Prostate gland (tissue), 2 donors: ENCODE results near the gene CRKL. TPM values are rescaled to one million over a fixed set of nuclear protein-coding genes. Genes with fewer than 3 reads are reported as not detected.
A peak's percentile ranks its signal among the peaks of the same experiment; 100 is the strongest.

Source experiments
- DNase-seq: peaks from one replicate; pipeline ENCODE4 v3.0.0-alpha.2; 2019; ENCODE audit warnings: low spot score
- H3K27ac ChIP-seq, 2 donors: fragments of 200-600 bp; sonication (generic); 2 replicates each; pipeline ENCODE4 v1.5.1; 2017 to 2019
- H3K27me3 ChIP-seq: fragments of 200-600 bp; sonication (generic); replicated peaks from 2 replicates; pipeline ENCODE4 v1.5.1; 2019; ENCODE audit not compliant: insufficient read depth
- H3K36me3 ChIP-seq, 2 donors: fragments of 200-600 bp; sonication (generic); 1 replicate in 1 of 2; 2 replicates in 1 of 2; pipeline versions ENCODE4 v1.5.1 to v1.8.1; 2017 to 2019
- H3K4me1 ChIP-seq: fragments of 200-600 bp; sonication (generic); replicated peaks from 2 replicates; pipeline ENCODE4 v1.5.1; 2019
- H3K4me3 ChIP-seq, 2 donors: fragments of 200-600 bp; sonication (generic); 2 replicates each; pipeline ENCODE4 v1.5.1; 2017 to 2019
- H3K9me3 ChIP-seq: fragments of 200-600 bp; sonication (generic); 2 replicates; pipeline ENCODE4 v1.5.1; 2017
- POLR2A ChIP-seq: fragments of 450-650 bp; IDR thresholded peaks from one replicate; pipeline ENCODE4 v1.6.1; 2016; ENCODE audit warnings: antibody characterized with exemption, mild to moderate bottlenecking
- POLR2AphosphoS5 ChIP-seq: sonication (generic); formaldehyde crosslinking; IDR thresholded peaks from one replicate; pipeline ENCODE4 v1.6.1; 2017; ENCODE audit warnings: antibody characterized with exemption
- WGBS: methylation state at CpG from one replicate; pipeline ENCODE4 v1.1.5; 2018; 5-methylcytosine and 5-hydroxymethylcytosine counted together
- intact Hi-C: fragments of 100-400 bp; cut with DNase I; formaldehyde crosslinking; loops from one replicate; pipeline ENCODE4 v1.14.2; 2022
- total RNA-seq, 2 donors: library from RNA; depleted of rRNA; stranded (reverse); fragments of >200 nt; gene quantifications; one replicate each; pipeline ENCODE4 v1.1.0, GENCODE V29; 2016
- TF ChIP-seq, protein P1 (sequence below), 4 experiments: fragments of 200-600 bp in 2 of 4; fragments of 450-650 bp in 2 of 4; sonication (generic) in 2 of 4; IDR thresholded peaks; 1 replicate in 3 of 4; 2 replicates in 1 of 4; pipeline ENCODE4 v1.5.1; 2016 to 2019; ENCODE audit warnings: antibody characterized with exemption in 4 of 4, mild to moderate bottlenecking in 2 of 4, moderate library complexity in 2 of 4

Gene CRKL
- total RNA-seq, 2 donors from 2014 or later: 41.6 to 72.0 TPM

DNA sequence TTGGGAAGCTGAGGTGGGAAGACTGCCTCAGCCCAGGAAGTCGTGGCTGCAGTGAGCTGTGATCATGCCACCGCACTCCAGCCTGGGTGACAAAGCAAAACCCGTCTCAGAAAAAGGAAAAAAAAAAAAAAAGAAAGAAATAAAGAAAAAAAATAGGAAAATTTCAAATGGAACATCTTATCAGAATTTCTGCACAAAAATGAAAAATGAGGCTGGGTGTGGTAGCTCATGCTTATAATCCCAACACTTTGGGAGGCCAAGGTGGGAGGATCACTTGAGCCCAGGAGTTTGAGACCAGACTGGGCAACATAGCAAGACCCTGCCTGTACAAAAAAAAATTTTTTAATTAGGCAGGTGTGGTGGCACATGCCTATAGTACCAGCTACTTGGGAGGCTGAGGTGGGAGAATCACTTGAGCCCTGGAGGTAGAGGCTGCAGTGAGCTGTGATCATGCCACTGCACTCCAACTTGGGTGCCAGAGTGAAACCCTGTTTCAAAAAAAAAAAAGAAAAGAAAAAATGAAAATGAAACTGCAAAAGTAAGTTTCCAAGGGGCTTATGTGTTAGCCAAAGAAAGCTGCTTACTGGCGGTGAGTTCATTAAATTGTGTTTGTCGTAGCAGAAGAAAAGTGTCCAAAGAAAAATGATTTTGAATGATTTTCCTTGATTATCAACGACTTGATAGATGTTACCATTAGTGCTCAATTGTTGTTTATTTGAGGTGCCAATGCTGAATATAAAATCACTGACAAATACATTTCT, 7.5 kb upstream of the CRKL start:
- intact Hi-C loops: loop anchor here (10.0 kb wide), 1 partner anchor 45 kb away; no protein-coding TSS in a partner anchor

DNA sequence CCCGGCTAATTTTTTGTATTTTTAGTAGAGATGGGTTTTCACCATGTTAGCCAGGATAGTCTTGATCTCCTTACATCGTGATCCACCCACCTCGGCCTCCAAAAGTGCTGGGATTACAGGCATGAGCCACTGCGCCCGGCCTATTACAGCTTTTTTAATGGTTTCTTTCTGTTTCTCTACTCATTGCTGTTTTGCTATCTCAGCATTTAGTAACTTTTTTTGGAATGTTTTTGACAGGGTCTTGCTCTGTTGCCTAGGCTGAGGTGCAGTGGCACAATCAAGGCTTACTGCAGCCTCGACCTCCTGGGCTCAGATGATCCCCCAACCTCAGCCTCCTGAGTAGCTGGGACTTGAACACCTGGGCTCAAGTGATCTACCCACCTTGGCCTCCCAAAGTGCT, 4.7 kb upstream of the CRKL start:
- DNase-seq: no peak
- no peak overlapping the region for H3K4me3 ChIP-seq
- H3K36me3 ChIP-seq: no peaks in the 10 kb centered on the region
- H3K4me1 ChIP-seq: no peaks in the 10 kb centered on the region
- intact Hi-C loops: no loop called here
- TF ChIP-seq, protein P1, sequence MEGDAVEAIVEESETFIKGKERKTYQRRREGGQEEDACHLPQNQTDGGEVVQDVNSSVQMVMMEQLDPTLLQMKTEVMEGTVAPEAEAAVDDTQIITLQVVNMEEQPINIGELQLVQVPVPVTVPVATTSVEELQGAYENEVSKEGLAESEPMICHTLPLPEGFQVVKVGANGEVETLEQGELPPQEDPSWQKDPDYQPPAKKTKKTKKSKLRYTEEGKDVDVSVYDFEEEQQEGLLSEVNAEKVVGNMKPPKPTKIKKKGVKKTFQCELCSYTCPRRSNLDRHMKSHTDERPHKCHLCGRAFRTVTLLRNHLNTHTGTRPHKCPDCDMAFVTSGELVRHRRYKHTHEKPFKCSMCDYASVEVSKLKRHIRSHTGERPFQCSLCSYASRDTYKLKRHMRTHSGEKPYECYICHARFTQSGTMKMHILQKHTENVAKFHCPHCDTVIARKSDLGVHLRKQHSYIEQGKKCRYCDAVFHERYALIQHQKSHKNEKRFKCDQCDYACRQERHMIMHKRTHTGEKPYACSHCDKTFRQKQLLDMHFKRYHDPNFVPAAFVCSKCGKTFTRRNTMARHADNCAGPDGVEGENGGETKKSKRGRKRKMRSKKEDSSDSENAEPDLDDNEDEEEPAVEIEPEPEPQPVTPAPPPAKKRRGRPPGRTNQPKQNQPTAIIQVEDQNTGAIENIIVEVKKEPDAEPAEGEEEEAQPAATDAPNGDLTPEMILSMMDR (IDR thresholded peaks at IDR 0.05): no peak
- TF ChIP-seq POLR2A (no peak), POLR2AphosphoS5 (no peak)
- H3K9me3 ChIP-seq: no peaks in the 10 kb centered on the region
- no peak overlapping the region for H3K27ac ChIP-seq
- no peaks in the 10 kb centered on the region for H3K27me3 ChIP-seq
- WGBS: 83% methylated on average over 6 of the region's 6 CpGs

More for the DNA sequence above, 7.5 kb upstream of the CRKL start:
- Histone ChIP-seq H3K9me3 (no peaks in the 10 kb centered on the region), H3K27ac (no peak overlapping the region), H3K27me3 (no peaks in the 10 kb centered on the region), H3K36me3 (no peaks in the 10 kb centered on the region), H3K4me3 (no peak overlapping the region), H3K4me1 (no peaks in the 10 kb centered on the region)
- DNase-seq: no peak
- 83% methylated on average over 6 of the region's 6 CpGs for WGBS
- TF ChIP-seq POLR2AphosphoS5 (no peak), POLR2A (no peak)
- TF ChIP-seq, protein P1 (IDR thresholded peaks at IDR 0.05): no peak

DNA sequence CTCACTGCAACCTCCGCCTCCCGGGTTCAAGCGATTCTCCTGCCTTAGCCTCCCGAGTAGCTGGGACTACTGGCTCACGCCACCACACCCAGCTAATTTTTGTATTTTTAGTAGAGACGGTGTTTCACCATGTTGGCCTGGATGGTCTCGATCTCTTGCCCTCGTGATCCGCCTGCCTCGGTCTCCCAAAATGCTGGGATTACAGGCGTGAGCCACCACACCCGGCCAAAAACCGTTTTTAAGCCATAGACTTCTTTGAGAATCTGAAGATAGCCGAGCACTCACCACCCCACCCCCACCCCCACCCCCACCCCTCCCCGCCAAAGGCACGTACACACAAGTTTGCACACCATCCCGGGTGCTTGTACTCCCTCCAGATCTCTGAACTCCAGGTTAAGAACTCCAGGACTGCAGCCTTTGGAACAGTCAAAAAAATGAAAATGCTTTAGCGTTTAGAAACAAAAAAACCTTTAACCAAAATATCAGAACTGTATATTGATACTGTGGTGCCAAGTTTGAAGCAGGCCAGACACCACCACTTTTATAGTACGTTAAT, 1.5 kb downstream of the CRKL start:
- Histone ChIP-seq H3K27ac (peak overlapping the region; percentile 94 to 97), H3K36me3 (no peaks in the 10 kb centered on the region), H3K4me3 (peak overlapping the region; percentile 90 to 93), H3K4me1 (peaks cover 8% of the 10 kb centered on the region), H3K27me3 (no peaks in the 10 kb centered on the region), H3K9me3 (no peaks in the 10 kb centered on the region)
- under 1% methylated on average over 19 of the region's 19 CpGs for WGBS
- no peak for DNase-seq
- TF ChIP-seq, protein P1 (IDR thresholded peaks at IDR 0.05): no peak
- TF ChIP-seq POLR2A (no peak), POLR2AphosphoS5 (no peak)
- intact Hi-C loops: loop anchor here (5.0 kb wide), 2 partner anchors 61 to 84 kb away; partner anchors contain the start of genes PI4KA, SNAP29 and THAP7

DNA sequence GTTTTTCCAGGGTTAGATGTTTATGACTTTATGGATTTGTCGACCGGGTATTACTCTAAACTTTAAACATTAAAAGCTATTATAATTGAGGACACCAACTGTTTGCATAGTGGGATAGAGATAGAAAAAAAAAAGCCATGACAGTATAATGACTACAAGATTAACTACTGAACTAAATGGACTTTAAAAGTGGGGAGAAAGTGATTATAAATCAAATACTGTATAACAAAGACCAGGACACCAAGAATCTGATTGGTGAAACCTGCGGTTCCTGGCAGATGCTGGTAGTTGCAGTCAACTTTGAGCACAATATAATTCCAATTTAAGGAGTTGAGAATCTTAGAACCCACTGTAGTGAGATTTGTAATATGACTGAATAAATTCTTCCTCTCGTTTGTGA, 2.5 kb downstream of the CRKL start:
- H3K27me3 ChIP-seq: no peaks in the 10 kb centered on the region
- TF ChIP-seq POLR2AphosphoS5 (no peak), POLR2A (no peak)
- TF ChIP-seq, protein P1 (IDR thresholded peaks at IDR 0.05): no peak
- WGBS: 3% methylated on average over 4 of the region's 4 CpGs
- intact Hi-C loops: loop anchor here (5.0 kb wide), 2 partner anchors 62 to 83 kb away; partner anchors contain the start of genes PI4KA, SNAP29 and THAP7
- H3K4me1 ChIP-seq: peaks cover 8% of the 10 kb centered on the region
- H3K9me3 ChIP-seq: no peaks in the 10 kb centered on the region
- peak overlapping the region in 1 of 2 donors; percentile 23 for H3K27ac ChIP-seq
- H3K4me3 ChIP-seq: peak overlapping the region; percentile 90 to 93
- no peaks in the 10 kb centered on the region for H3K36me3 ChIP-seq
- no peak for DNase-seq
